ENCODE results near the gene NOD2.

Gene NOD2

GRCh38 chr16:50692999-50693781 lies at the start of gene NOD2:
TSS of gene NOD2 (plus strand) at chr16:50693606. CDS start at chr16:50699496, 5,890 bp downstream.
- Mint-ChIP-seq H3K4me3 (peak within 1 kb of the TSS; percentile 81), H3K9me3 (no peaks in the 10 kb centered on the region), H3K27ac (peak within 1 kb of the TSS; percentile 42), H3K4me1 (ENCODE audit: low read depth) (peaks cover 53% of the 10 kb centered on the region), H3K36me3 (ENCODE audit: low read depth) (peaks cover 10% of the 10 kb centered on the region), H3K27me3 (ENCODE audit: low read depth) (peaks cover 17% of the 10 kb centered on the region)

- H3K27ac Mint-ChIP-seq = no peak overlapping the region
These were observed 49.2 kb upstream of the NOD2 start for GRCh38 chr16:50644245-50644644.

GRCh38 chr16:50644729-50645128 lies 48.7 kb upstream of the NOD2 start:
- Mint-ChIP-seq H3K27ac (no peak overlapping the region), H3K9me3 (no peaks in the 10 kb centered on the region), H3K4me3 (no peak overlapping the region), H3K27me3 (ENCODE audit: low read depth) (peaks cover 4% of the 10 kb centered on the region), H3K4me1 (ENCODE audit: low read depth) (peaks cover 4% of the 10 kb centered on the region), H3K36me3 (ENCODE audit: low read depth) (no peaks in the 10 kb centered on the region)

More at GRCh38 chr16:50644245-50644644, 49.2 kb upstream of the NOD2 start:
- no peaks in the 10 kb centered on the region for H3K9me3 Mint-ChIP-seq
- peaks cover 6% of the 10 kb centered on the region for H3K4me1 Mint-ChIP-seq (ENCODE audit: low read depth)
- no peaks in the 10 kb centered on the region for H3K36me3 Mint-ChIP-seq (ENCODE audit: low read depth)
- no peak overlapping the region for H3K4me3 Mint-ChIP-seq
- H3K27me3 Mint-ChIP-seq (ENCODE audit: low read depth) = peaks cover 4% of the 10 kb centered on the region

- Mint-ChIP-seq H3K27me3 (ENCODE audit: low read depth) (peaks cover 4% of the 10 kb centered on the region), H3K4me1 (ENCODE audit: low read depth) (peaks cover 4% of the 10 kb centered on the region), H3K9me3 (no peaks in the 10 kb centered on the region), H3K4me3 (no peak overlapping the region), H3K36me3 (ENCODE audit: low read depth) (no peaks in the 10 kb centered on the region), H3K27ac (no peak overlapping the region)
These were observed 47.7 kb upstream of the NOD2 start for GRCh38 chr16:50645563-50646220.

DNA sequence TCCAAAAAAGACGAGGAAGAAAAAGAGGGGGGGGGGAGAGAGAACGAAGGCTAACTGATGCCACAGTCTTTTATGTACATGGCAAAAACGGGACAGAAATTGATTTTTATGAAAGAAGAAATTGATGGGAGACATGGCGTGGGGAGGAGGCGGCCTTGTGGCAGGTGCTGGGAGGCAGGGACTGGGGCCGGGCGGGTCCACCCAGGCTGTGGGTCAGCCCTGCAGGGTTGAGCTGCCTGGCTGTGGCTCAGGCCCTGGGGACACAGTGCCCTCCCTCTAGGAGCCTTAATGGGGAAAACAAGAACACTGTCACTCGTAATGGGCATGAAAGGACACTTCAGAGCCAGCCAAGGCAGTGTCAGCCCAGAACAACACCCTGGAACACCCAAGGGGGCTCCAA lies 47.1 kb upstream of the NOD2 start:
- H3K9me3 Mint-ChIP-seq = no peaks in the 10 kb centered on the region
- no peak overlapping the region for H3K27ac Mint-ChIP-seq
- no peak overlapping the region for H3K4me3 Mint-ChIP-seq
- H3K4me1 Mint-ChIP-seq (ENCODE audit: low read depth) = peaks cover 4% of the 10 kb centered on the region
- no peaks in the 10 kb centered on the region for H3K36me3 Mint-ChIP-seq (ENCODE audit: low read depth)
- H3K27me3 Mint-ChIP-seq (ENCODE audit: low read depth) = peaks cover 4% of the 10 kb centered on the region

- no peak overlapping the region for H3K27ac Mint-ChIP-seq
These were observed 41.5 kb upstream of the NOD2 start for GRCh38 chr16:50651835-50652438.

DNA sequence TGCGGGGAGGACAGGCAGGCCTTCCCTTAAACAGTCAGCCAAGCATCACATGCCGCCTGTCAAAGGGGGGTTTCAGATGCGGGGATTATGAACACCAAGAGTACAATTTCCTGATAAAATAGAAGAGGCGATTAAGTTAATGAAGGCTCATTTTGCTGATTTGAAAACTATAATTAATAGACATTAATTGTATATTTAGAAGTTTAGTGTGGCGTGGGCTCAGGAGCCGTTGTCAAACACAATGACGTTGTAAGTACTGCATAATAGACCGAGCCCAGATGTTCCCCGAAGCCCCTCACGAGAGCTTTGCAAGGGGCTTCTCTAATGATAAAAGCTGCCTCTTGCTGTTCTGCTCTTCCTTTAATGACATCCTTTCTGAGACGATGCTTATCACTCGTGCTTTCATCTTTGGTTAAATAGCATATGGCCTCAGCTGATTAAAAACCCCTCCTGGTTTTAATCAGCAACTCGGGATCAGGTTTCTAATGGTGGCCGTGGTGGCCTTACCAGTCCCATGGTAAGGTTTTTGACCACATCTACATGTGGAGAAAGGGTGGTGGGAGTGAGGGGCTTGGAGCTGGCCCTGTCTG lies 40.5 kb upstream of the NOD2 start:
- no peaks in the 10 kb centered on the region for H3K27me3 Mint-ChIP-seq (ENCODE audit: low read depth)

More at GRCh38 chr16:50651835-50652438, 41.5 kb upstream of the NOD2 start:
- no peaks in the 10 kb centered on the region for H3K27me3 Mint-ChIP-seq (ENCODE audit: low read depth)
- H3K36me3 Mint-ChIP-seq (ENCODE audit: low read depth) = no peaks in the 10 kb centered on the region
- no peaks in the 10 kb centered on the region for H3K4me1 Mint-ChIP-seq (ENCODE audit: low read depth)
- H3K9me3 Mint-ChIP-seq = no peaks in the 10 kb centered on the region
- H3K4me3 Mint-ChIP-seq = no peak overlapping the region

DNA sequence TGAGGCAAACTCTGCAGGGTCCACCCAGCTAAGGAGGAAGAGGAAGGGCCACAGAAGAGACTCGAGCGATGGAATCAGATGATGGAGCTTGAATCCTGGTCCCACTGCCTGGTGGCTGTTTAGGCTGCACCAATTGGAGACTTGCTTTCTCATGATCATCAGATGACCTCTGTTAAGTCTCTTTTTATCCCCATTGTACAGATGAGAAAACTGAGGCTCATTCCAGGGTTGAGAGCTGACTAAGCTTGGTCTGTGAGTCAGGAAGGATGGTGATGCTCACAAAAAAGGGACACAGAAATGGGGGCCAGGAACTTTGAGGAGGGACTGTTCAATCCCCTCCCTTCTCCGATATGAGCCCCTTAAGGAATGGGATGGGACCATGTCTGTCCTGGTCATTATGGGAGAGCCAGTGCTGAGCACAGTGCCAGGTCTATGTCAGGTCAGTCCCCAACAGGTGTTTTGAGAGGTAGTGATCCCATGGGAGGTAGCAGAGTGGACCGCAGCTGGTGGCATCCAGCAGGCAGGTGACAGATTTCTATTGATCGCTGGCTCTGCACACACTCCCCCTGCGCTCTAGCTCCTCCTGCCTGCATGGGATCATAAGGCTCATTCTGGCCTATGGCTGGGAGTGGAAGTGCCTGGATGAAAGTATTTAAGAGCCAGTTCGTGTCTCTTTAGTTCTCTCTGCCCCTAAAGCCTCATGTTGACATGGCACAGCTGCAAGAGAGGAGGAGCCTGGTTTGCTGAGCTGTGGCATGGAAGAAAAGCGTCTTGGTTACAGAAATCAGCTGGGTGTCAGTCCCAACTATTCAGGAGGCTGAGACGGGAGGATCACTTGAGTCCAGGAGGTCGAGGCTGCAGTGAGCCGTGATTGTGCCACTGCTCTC lies 39.5 kb upstream of the NOD2 start:
- no peaks in the 10 kb centered on the region for H3K4me1 Mint-ChIP-seq (ENCODE audit: low read depth)
- no peak overlapping the region for H3K4me3 Mint-ChIP-seq

More for the DNA sequence above, 40.5 kb upstream of the NOD2 start:
- Mint-ChIP-seq H3K4me1 (ENCODE audit: low read depth) (no peaks in the 10 kb centered on the region), H3K4me3 (no peak overlapping the region), H3K27ac (no peak overlapping the region), H3K9me3 (no peaks in the 10 kb centered on the region), H3K36me3 (ENCODE audit: low read depth) (no peaks in the 10 kb centered on the region)

DNA sequence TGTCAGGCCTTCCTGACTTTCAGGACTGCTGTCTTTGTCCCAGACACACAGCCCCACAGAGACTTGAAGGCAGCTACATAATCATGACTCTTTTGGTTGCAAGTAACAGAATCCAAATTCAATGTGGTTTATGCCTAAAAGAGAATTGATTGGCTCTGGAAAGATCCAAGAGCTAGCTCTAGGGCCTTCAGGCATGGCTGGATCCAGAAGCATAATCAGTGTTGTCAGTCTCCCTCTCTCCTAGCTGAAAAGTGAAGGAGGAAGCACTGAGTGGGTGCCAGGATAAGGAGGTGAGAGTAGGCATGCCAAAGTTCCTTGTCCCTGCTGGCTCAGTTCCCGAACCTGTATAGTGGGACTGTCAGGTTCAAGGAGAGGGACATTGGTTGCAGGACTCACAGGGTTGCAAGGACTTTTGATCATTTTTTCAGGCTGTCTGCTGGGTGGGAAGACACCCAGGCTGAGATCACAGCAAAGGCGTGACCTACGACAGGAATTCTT lies 37.8 kb upstream of the NOD2 start:
- Mint-ChIP-seq H3K27ac (no peak overlapping the region), H3K4me3 (no peak overlapping the region), H3K27me3 (ENCODE audit: low read depth) (no peaks in the 10 kb centered on the region), H3K4me1 (ENCODE audit: low read depth) (peaks cover 2% of the 10 kb centered on the region), H3K9me3 (no peaks in the 10 kb centered on the region), H3K36me3 (ENCODE audit: low read depth) (no peaks in the 10 kb centered on the region)

More for the DNA sequence above, 39.5 kb upstream of the NOD2 start:
- Mint-ChIP-seq H3K27ac (no peak overlapping the region), H3K36me3 (ENCODE audit: low read depth) (no peaks in the 10 kb centered on the region), H3K27me3 (ENCODE audit: low read depth) (no peaks in the 10 kb centered on the region), H3K9me3 (no peaks in the 10 kb centered on the region)

GRCh38 chr16:50657241-50657640 lies 36.2 kb upstream of the NOD2 start:
- Mint-ChIP-seq H3K4me1 (ENCODE audit: low read depth) (peaks cover 2% of the 10 kb centered on the region), H3K27me3 (ENCODE audit: low read depth) (no peaks in the 10 kb centered on the region), H3K27ac (no peak overlapping the region), H3K36me3 (ENCODE audit: low read depth) (peaks cover 4% of the 10 kb centered on the region), H3K4me3 (no peak overlapping the region), H3K9me3 (peaks cover 3% of the 10 kb centered on the region)

- Mint-ChIP-seq H3K27ac (peak overlapping the region; percentile 41), H3K4me1 (ENCODE audit: low read depth) (peaks cover 4% of the 10 kb centered on the region), H3K36me3 (ENCODE audit: low read depth) (peaks cover 14% of the 10 kb centered on the region), H3K4me3 (no peak overlapping the region), H3K9me3 (peaks cover 12% of the 10 kb centered on the region), H3K27me3 (ENCODE audit: low read depth) (no peaks in the 10 kb centered on the region)
These were observed 33.6 kb upstream of the NOD2 start for GRCh38 chr16:50659806-50660205.

GRCh38 chr16:50662306-50662940 lies 31.0 kb upstream of the NOD2 start:
- peaks cover 13% of the 10 kb centered on the region for H3K9me3 Mint-ChIP-seq

GRCh38 chr16:50664270-50664669 lies 29.1 kb upstream of the NOD2 start:
- H3K27me3 Mint-ChIP-seq (ENCODE audit: low read depth) = no peaks in the 10 kb centered on the region
- H3K27ac Mint-ChIP-seq = no peak overlapping the region
- peaks cover 13% of the 10 kb centered on the region for H3K9me3 Mint-ChIP-seq
- H3K36me3 Mint-ChIP-seq (ENCODE audit: low read depth) = peaks cover 30% of the 10 kb centered on the region
- peaks cover 35% of the 10 kb centered on the region for H3K4me1 Mint-ChIP-seq (ENCODE audit: low read depth)
- no peak overlapping the region for H3K4me3 Mint-ChIP-seq

More at GRCh38 chr16:50662306-50662940, 31.0 kb upstream of the NOD2 start:
- peaks cover 20% of the 10 kb centered on the region for H3K36me3 Mint-ChIP-seq (ENCODE audit: low read depth)
- H3K27me3 Mint-ChIP-seq (ENCODE audit: low read depth) = no peaks in the 10 kb centered on the region
- no peak overlapping the region for H3K27ac Mint-ChIP-seq
- no peak overlapping the region for H3K4me3 Mint-ChIP-seq
- H3K4me1 Mint-ChIP-seq (ENCODE audit: low read depth) = peaks cover 22% of the 10 kb centered on the region

All from T-helper 1 cell treated with Interleukin-12 subunit alpha and Interleukin-12 subunit beta and Interleukin-4 antibody, amounts not matched to agents 30 μg/mL and 1 μg/mL, for 36 hours (primary cell).